HG03439 (cell line): Measurements from ENCODE around the gene SLC16A2.
"Not testable (repeated sequence)": the region's sequence is repeated elsewhere in the genome, so short reads cannot be mapped to it uniquely, and the experiment has no call there.

ENCODE experiments used
- ATAC-seq: cut with Tn5 transposase; IDR thresholded peaks from one replicate; pipeline ENCODE4 v1.9.1; 2021; ENCODE audit warnings: mild to moderate bottlenecking, moderate library complexity; ENCODE audit not compliant: unreplicated experiment

Gene SLC16A2

DNA sequence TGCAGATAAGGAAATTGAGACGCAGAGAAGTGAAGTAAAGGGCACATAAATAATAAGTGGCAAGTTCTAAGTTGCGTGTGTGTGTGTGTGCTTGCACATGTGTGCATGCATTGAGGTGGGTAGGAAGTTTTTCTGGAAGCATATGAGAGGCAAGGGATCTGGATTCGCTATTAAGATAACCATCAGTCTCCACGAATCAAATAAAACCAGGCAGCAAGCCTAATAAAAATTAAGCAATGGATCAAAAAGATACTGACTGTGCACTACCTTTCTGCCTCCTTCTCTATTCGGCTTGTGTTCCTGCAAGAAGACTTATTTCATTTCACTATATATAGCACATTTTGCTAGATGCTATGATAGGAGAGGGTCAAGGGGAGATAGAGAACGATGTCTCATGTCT lies 23.8 kb downstream of the SLC16A2 start:
- ATAC-seq: no peak

DNA sequence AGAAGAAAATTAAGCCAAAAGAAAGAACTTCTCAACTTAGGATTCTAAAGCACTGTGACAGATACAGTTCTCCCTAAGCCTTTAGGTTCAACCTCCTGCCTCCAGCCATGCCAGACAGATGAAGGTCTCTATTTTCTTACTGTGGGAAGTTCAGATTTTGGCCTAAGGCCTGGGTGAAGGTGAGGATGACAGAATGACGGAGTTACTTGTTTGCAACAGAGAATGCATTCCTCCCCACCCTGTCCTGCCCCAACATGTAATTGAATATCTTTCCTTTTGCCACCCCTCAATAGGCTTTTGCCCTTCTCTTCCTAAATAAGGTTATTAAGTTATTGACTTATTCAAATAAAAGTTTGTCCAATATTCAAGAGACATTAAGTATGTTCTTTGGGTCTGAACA lies 25.6 kb downstream of the SLC16A2 start:
- ATAC-seq: no peak

DNA sequence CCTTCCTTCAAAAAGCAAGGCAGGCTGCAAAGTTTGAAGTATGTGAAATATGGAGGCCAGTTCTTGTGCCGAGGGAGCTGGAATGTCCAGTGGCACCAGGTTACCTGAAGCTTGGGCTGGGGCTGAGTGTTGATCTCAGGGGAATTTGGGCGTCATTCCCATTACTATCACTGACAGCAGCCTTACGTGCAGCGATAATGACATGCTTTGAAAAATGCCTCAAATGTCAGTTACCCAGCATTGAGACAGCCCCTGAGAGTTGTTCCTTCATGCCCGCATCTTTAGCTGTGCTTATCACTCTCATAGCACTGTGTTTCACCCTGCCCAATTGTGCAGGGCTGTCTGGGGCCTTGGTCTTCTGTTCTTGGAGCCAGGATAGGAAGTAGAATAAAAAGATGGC lies 27.4 kb downstream of the SLC16A2 start:
- no peak for ATAC-seq

GRCh38 chrX:74449322-74449936 lies 28.1 kb downstream of the SLC16A2 start:
- no peak for ATAC-seq

DNA sequence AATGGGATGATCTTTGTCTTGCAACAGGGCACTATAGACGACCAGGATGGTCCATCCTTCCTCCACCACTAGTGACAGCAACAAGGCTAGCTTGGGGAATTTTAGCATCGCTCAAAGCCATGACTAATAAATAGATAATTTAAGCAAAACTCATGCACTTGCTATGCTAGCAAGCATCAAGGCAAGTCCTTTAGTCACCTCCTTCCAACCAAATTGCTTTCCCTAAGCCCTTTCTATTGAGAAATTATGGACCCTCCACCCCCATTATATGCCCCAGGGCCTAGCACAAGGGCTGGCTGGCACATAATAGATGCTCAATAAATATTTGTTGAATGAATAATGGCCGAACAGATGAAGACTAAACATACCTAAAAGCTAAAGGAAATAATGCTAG lies 28.6 kb downstream of the SLC16A2 start:
- ATAC-seq: no peak

DNA sequence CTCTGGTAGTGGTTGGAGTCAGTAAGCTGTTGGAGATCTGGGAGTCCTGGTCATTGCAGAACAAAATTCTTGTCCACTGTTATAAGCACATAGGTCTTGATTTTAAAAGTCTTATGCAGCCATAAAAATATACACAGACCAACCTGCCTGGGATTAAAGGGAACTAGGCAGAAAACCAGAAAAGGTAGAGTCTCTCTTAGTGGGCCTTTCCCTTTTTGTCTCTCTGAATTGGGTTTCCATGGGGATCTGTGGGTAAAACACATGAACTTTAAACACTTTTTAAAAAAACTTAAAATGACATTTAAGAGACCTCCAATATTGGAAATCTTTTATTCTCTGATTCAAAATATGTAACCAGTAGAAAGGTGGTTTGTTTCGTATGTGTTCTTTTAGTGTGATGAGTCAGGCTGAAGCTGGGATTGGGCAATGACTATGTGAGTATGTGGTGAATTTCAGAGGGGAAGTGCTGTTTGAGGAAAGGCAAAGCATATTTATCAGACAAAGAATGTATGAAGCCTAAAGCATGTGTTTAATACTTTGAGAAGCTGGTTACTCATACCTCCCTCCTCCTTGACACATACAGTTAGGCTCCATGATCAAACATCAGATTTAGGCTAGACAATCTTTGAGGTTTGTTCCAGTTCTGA lies 29.6 kb downstream of the SLC16A2 start:
- ATAC-seq: no peak

DNA sequence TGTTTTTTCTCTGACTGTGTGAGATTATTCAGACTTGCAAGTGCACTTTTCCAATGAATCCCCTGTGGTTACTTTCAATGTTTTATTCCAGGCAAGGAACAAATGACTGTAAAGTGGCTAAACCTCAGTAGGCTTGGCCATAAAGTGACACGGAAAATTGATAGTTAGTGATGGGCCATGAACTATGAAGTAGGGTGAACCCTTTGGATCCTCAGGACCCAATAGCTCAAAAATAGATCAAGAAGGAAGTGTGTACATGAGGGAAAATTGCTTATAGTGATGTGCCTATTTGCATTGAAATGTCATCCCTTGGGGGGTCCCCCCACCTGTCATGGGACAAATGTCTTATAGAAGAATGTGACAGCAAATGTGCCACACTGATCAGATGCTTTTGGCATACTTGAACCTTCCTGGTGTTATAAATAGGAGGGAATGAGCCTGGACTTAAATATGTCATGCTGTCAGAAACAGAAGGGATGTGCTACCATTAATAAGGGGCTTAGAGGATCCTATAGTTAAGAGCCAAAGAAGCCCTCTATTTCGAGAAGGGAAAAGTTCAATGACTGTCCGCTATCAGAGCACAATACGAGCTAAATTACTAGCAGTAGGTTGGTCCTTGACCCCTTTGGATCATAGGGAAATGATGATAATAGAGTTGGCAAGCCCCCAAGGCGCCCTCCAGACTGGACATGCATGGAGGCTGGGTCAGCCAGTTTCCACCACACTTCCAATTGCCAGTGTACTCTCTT lies 30.3 kb downstream of the SLC16A2 start:
- no peak for ATAC-seq

GRCh38 chrX:74452199-74452481 lies 30.8 kb downstream of the SLC16A2 start:
- ATAC-seq: no peak

DNA sequence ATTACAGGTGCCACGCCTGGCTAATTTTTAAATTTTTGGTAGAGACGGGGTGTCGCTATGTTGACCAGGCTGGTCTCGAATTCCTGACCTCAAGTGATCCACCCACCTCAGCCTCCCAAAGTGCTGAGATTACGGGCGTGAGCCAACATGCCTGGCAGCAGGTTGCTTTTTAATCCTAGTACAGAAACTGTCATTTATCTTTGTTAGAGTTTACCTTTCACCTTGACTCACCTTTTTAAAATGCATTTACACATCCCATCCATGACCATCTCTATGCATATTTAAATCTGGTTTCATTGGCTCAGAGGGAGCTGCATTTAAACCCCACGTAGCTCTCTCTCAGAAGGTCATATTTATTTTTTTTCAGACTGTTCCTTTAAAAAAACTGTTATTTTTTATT lies 31.9 kb downstream of the SLC16A2 start:
- ATAC-seq: no peak

GRCh38 chrX:74454233-74454632 lies 32.9 kb downstream of the SLC16A2 start:
- not testable (repeated sequence) for ATAC-seq

- ATAC-seq: no peak
Observed at GRCh38 chrX:74458736-74459135, 37.4 kb downstream of the SLC16A2 start.

DNA sequence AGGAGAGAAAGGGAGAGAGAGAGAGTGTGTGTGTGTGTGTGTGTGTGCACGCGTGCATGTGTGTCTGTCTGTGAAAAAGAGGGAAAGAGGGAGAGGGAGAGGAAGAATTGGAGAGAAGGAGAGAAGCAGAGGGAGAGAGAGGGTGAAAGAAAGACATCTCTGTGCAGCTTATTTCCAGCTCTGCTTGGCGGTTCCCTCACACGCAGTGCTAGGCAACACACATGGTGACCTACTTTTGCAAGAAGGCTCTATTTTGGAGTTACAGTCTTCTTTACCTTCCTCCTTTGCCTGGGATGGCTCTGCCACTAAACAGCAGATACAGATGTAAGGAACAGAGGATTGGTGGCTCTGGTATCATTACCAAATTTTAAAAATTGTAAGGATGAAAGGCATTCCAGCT lies 40.1 kb downstream of the SLC16A2 start:
- no peak for ATAC-seq

DNA sequence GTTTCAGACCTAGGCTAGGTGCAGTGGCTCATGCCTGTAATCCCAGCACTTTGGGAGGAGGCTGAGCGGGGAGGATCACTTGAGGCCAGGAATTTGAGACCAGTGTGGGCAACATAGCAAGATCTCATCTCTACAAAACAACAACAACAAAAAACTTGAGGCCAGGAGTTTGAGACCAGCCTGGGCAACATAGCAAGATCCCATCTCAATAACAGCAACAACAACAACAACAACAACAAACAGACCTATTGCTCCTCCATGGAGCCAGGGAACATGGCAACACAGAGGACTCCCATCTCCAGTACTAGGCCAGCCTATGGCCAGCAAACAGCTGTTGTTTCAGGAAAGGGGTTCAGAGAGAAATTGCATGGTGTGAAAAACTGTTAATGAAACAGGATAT lies 43.4 kb downstream of the SLC16A2 start:
- ATAC-seq: no peak

- no peak for ATAC-seq
Observed at GRCh38 chrX:74465424-74465823, 44.1 kb downstream of the SLC16A2 start.

DNA sequence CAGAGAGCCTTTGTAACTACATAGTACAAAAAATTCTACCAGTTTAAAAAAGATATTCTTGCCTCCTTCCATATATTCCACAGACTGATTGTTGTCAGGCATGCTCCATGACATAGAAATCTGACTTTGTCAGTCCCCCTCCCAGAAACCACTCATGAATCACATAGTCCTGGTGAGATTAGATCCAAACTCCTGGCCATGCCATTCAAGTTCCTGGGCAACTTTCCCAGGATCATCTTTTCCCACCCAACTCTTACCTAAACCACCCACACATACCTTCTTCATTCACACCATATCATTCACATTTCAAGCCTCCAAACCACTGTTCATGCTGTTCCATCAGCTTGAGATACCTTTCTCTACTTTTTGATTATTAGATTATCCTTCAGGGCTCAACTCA lies 46.4 kb downstream of the SLC16A2 start:
- no peak for ATAC-seq

DNA sequence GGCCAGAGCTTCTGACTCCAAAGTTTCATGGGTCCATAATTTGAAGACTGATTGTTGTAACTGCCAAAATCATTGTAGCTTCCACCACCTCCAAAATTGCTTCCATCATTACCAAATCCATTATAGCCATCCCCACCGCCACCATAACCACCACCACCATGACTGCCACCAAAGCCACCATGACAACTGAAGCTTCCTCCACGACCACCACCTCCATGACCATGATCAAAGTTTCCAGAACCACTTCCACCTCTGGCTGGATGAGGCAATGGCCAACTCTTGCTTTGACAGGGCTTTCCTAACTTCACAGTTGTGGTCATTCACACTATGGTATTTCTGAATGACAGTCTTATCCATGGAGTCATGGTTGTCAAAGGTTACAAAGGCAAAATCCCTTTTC lies 51.8 kb downstream of the SLC16A2 start:
- ATAC-seq: not testable (repeated sequence)

DNA sequence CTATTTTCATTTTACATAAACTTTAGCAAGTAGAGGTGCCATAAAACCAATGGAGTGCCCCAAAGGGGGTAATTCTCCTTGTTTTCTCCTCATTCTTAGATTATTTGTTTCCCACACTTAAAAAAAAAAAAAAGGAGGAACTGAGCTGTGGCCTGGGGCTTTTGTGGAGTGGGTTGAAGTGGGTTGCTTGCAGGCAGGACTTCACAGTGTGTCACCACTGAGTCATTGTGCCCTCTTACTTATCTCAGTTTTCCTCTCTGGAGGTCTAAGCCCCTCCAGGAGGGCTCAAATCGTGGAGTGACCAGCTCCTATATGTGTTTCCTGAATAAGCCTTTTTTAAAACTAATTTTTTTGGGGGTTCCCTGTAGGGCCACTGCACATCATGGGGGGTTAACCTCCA lies 69.0 kb downstream of the SLC16A2 start:
- no peak for ATAC-seq

DNA sequence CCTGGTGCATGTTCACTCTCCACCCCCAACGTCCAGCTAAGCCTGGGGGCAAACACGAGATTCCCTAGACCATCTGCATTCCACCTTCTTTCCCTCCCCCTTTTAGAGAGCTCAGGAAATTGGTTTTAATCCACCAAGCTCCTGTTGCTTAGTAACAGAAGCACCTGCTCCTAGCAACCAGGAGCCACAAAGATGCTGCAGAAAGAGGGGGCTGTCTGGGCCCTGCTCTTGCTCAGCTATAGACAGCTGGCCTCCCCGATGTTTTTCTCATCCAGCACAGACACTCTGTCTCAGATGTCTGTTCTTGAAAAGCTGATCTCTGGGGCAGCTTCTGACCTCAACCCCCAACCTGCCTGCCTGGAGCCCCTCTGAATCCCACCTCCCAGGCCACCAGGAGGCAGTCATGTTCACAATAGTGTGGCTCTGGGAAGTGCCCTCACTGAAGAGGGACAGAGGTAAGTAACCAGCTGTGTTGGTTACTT lies 71.5 kb downstream of the SLC16A2 start:
- ATAC-seq: no peak

DNA sequence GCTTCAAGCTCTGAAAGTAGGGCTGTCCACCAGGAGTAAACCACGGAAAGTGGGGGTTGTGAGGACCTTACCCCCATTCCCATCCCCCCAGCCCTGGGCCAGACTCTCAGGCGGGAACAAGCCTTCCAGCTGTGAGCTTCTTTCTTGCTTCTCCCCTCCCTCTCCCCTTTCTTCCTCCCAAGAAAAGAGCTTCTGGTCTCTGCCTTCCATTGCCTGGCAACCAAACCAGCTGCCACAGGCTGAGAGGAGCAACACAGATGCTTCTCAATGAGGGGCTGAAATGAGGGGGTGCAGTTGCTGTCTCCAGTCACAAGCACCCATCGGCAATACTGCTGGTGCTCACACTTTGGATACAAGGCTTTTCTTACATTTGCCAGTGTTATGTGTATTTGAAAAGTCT lies 72.5 kb downstream of the SLC16A2 start:
- ATAC-seq: no peak

- ATAC-seq: no peak
Observed at GRCh38 chrX:74498924-74499323, 77.6 kb downstream of the SLC16A2 start.

DNA sequence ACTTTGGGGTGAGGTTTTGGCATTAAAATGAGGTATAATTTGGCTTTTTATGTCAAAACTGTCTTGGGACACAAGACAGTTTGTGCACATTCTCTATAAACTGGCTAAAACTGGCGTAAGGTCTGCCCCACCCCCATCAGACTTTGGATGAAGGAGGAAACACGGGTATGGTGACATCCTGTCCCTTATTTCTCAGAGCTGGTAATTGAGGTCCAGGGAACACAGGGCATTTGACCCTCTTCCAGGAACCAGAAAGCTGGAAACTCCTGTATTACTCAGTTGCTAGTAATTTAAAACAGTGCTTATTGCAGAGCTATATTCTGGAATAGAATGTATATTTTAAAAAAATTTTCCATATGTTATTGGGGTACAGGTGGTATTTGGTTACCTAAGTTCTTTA lies 78.8 kb downstream of the SLC16A2 start:
- no peak for ATAC-seq

- no peak for ATAC-seq
Observed at GRCh38 chrX:74500555-74500954, 79.3 kb downstream of the SLC16A2 start.
